ENCODE data around the gene CCDC122.

GRCh38 chr13:43895940-43896339, 16.4 kb upstream of the CCDC122 start:
- TF ChIP-seq SUZ12 (IDR thresholded peaks at IDR 0.05; ENCODE audit: extremely low read depth, insufficient read depth, insufficient read length) (no peak), YY1 (IDR thresholded peaks at IDR 0.05; ENCODE audit: insufficient read depth, insufficient read length) (no peak), ZNF274 (IDR thresholded peaks at IDR 0.05; ENCODE audit: low read depth, low read length) (no peak)

All from NT2/D1 (cell line).